Measurements from ENCODE around the gene KPNB1. TPM values are rescaled to one million over a fixed set of nuclear protein-coding genes. Genes with fewer than 3 reads are reported as not detected.

Gene KPNB1
- total RNA-seq, 2 experiments from 2014 or later = 232 to 453 TPM

DNA sequence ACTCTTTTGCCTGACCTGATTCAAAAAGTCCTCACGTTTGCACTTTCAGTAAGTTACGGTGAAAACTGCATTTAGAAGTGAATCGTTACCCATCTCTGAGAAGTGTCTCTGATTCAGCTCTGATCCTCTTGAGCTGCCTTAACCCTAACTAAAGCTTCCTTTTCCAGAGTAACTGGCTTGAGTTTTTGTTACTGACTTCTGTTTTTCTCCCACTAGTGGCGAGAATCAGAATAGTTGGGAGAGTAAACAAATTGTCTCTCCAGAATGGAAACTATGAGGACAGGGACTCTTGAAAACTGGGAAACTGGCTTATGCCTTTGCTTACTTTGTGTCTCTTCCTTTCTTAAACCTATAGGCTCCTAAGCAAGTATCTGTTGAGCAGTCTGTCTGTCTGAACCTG is 31.3 kb upstream of the KPNB1 start:
- DNase-seq (ENCODE audit: low spot score) = no peak
- no peaks in the 10 kb centered on the region for H3K4me1 ChIP-seq (ENCODE audit: insufficient read depth, low read length, poor library complexity, severe bottlenecking)
- H3K9me3 ChIP-seq (ENCODE audit: low read length) = no peaks in the 10 kb centered on the region
- H4K20me1 ChIP-seq (ENCODE audit: insufficient read depth, low read length) = no peaks in the 10 kb centered on the region
- peaks cover 85% of the 10 kb centered on the region for H3K36me3 ChIP-seq (ENCODE audit: insufficient read depth, low read length)
- no peak overlapping the region for H3K4me3 ChIP-seq (ENCODE audit: low read depth, low read length, poor library complexity, severe bottlenecking)
- ChIA-PET CTCF (ENCODE audit: unreplicated experiment) (no interaction called here), POLR2A (interaction anchor here (0.9 to 1.2 kb wide), 3 partner anchors 21 to 222 kb away, joined by 3 read pairs; no protein-coding TSS in a partner anchor)
- H2AFZ ChIP-seq (ENCODE audit: low read length) = no peak overlapping the region
- intact Hi-C loops (cut with micrococcal nuclease; ENCODE audit: unreplicated experiment) = loop anchor here (5.0 kb wide), 1 partner anchor 386 kb away; no protein-coding TSS in a partner anchor
- H3K79me2 ChIP-seq (ENCODE audit: insufficient read depth, low read depth, low read length) = no peaks in the 10 kb centered on the region
- no TSS peak for BruUV-seq (replicated peaks)
- no peak overlapping the region for H3K4me2 ChIP-seq (ENCODE audit: low read length)
- H3K27ac ChIP-seq (ENCODE audit: low read depth, low read length, poor library complexity, severe bottlenecking) = no peak overlapping the region
- TF ChIP-seq, protein P1, sequence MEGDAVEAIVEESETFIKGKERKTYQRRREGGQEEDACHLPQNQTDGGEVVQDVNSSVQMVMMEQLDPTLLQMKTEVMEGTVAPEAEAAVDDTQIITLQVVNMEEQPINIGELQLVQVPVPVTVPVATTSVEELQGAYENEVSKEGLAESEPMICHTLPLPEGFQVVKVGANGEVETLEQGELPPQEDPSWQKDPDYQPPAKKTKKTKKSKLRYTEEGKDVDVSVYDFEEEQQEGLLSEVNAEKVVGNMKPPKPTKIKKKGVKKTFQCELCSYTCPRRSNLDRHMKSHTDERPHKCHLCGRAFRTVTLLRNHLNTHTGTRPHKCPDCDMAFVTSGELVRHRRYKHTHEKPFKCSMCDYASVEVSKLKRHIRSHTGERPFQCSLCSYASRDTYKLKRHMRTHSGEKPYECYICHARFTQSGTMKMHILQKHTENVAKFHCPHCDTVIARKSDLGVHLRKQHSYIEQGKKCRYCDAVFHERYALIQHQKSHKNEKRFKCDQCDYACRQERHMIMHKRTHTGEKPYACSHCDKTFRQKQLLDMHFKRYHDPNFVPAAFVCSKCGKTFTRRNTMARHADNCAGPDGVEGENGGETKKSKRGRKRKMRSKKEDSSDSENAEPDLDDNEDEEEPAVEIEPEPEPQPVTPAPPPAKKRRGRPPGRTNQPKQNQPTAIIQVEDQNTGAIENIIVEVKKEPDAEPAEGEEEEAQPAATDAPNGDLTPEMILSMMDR (conservative IDR thresholded peaks at IDR 0.05; ENCODE audit: low read length) = peak; percentile 54
- TF ChIP-seq EZH2phosphoT487 (IDR thresholded peaks at IDR 0.05; ENCODE audit: borderline replicate concordance, low read depth, low read length) = no peak
- H3K9me2 ChIP-seq (ENCODE audit: insufficient read depth, low read length) = no peaks in the 10 kb centered on the region

DNA sequence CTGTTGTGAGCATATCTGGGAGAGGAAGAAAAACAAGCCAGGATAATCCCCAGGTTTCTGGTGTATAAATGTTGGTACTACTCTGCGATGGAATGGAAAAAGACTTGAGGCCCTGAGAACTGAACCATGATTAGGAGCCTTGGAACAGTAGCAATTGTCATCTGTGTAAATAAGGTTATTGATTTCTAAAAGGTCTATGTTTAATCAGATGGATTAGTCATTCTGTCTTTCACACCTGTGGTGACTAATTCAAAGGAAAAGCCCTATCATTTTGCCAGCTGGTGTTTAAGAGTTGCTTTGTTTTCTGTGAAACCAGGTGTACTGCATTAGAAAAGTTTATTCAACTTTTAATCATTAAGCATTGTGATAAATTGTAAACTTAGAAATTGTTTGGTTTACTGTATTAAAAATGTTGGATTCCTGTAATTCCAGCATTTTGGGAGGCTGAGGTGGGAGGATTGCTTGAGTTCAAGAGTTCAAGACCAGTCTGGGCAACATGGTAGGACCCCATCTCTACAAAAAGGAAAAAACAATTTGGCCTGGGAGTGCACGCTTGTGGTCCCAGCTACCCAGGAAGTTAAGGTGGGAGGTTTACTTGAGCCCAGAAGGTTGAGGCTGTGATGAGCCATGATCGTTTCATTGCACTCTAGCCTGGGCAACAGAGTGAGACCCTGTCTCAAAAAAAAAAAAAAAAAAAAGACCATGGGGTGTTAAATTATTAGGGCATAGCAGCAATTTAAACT is 29.0 kb upstream of the KPNB1 start:
- Histone ChIP-seq H3K9me3 (ENCODE audit: low read length) (no peaks in the 10 kb centered on the region), H3K36me3 (ENCODE audit: insufficient read depth, low read length) (peaks cover 85% of the 10 kb centered on the region), H3K4me2 (ENCODE audit: low read length) (no peak overlapping the region), H3K4me3 (ENCODE audit: low read depth, low read length, poor library complexity, severe bottlenecking) (no peak overlapping the region), H3K4me1 (ENCODE audit: insufficient read depth, low read length, poor library complexity, severe bottlenecking) (no peaks in the 10 kb centered on the region), H4K20me1 (ENCODE audit: insufficient read depth, low read length) (no peaks in the 10 kb centered on the region), H2AFZ (ENCODE audit: low read length) (no peak overlapping the region), H3K9me2 (ENCODE audit: insufficient read depth, low read length) (no peaks in the 10 kb centered on the region), H3K79me2 (ENCODE audit: insufficient read depth, low read depth, low read length) (no peaks in the 10 kb centered on the region), H3K27ac (ENCODE audit: low read depth, low read length, poor library complexity, severe bottlenecking) (no peak overlapping the region)
- BruUV-seq (replicated peaks) = no TSS peak
- TF ChIP-seq, protein P1 (conservative IDR thresholded peaks at IDR 0.05; ENCODE audit: low read length) = no peak
- TF ChIP-seq EZH2phosphoT487 (IDR thresholded peaks at IDR 0.05; ENCODE audit: borderline replicate concordance, low read depth, low read length) = no peak
- intact Hi-C loops (cut with micrococcal nuclease; ENCODE audit: unreplicated experiment) = no loop called here
- ChIA-PET CTCF (ENCODE audit: unreplicated experiment) (no interaction called here), POLR2A (interaction anchor here (0.7 kb wide), 1 partner anchor 130 kb away, joined by 3 read pairs; no protein-coding TSS in a partner anchor)
- DNase-seq (ENCODE audit: low spot score) = no peak
